GM12892 (cell line): Measurements from ENCODE around the gene MAPK8IP3.

Experiments used
- POLR2A ChIP-seq: IDR thresholded peaks from 2 replicates; pipeline ENCODE4 v1.6.1; 2011; ENCODE audit warnings: low read depth, low read length, control low read depth
- POLR2AphosphoS5 ChIP-seq: IDR thresholded peaks from 2 replicates; pipeline ENCODE4 v1.6.1; 2011; ENCODE audit warnings: low read depth, low read length, control low read depth

DNA sequence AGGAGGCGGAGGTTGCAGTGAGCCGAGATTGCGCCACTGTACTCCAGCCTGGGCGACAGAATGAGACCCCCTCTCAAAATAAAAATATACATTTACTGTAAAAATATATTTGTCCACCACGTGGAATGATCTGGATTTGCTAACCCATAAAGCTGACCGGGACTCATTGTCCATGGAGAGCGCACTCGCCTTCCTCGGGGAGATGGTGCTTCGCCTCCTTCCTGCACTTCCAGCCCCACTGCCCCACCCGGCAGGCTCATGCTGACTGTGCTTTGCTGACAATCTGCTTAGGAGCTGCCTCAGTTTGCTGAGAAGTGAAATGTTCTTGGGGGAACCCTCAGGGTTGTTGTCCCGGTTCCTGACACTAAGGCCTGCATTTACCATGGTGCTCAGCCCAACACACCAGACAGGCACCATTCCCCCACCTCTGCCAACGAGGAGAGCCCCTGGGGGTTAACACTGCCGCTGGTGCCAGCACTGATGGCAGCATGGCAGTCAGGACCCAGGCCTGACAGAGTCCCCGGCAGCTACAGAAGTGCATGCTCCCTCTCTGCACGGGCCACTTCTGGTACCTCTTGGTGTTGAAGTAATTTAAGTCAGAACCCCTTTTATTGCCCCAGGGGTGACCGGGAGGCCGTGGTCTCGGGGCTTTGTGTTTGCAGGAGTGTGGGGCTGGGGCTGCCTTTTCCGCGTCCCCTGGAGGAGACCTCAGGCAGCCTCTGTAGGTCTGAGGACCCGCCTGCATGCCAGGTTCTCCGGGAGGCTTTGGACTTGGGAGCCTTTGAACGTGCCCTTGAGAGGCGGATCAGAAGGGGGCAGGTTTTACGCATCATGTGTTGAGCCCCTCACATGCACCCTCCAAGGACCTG is 79.2 kb downstream of the MAPK8IP3 start:
- TF ChIP-seq POLR2A (no peak), POLR2AphosphoS5 (no peak)
